AG09309 (cell line): ENCODE data around the gene TNKS2.

ENCODE experiments used
- DNase-seq: peaks from one replicate; pipeline ENCODE4 v3.0.0-alpha.2; 2010; ENCODE audit warnings: low read depth
- H3K4me3 ChIP-seq: 2 replicates; pipeline ENCODE4 v1.5.1; 2011; ENCODE audit warnings: mild to moderate bottlenecking, low read depth, low read length, moderate library complexity; ENCODE audit not compliant: control insufficient read depth
- CTCF ChIP-seq: IDR thresholded peaks from 2 replicates; pipeline ENCODE4 v1.5.1; 2011; ENCODE audit warnings: mild to moderate bottlenecking, low read depth, low read length, inconsistent platforms; ENCODE audit not compliant: insufficient read depth, control insufficient read depth; ENCODE audit errors: missing control alignments

TNKS2 gene

GRCh38 chr10:91820144-91820543, 21.9 kb downstream of the TNKS2 start:
- DNase-seq, result no peak
- no peak overlapping the region for H3K4me3 ChIP-seq
- TF ChIP-seq CTCF, result no peak

GRCh38 chr10:91824076-91824475, 25.9 kb downstream of the TNKS2 start:
- H3K4me3 ChIP-seq, result no peak overlapping the region
- no peak for TF ChIP-seq CTCF
- DNase-seq, result no peak

DNA sequence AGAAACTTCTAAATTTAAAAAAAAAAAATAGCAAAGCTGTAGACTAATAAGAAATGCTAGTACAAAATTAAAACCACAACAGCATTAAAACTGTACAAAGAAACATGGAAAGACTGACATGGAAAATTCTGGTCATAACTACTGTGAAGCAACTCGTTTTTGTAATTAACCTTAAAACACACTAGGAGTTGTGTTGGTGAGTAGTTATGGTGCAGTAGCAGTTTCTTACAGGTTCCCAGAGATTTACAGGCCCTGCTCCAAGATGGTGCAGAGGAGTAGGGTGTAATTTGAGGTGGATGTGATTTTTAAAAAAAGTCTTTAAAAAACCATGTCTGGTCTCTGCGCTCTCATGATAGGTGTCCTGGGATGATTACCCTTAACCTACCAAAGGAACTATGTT, 31.0 kb downstream of the TNKS2 start:
- TF ChIP-seq CTCF, result no peak
- DNase-seq, result no peak
- H3K4me3 ChIP-seq, result no peak overlapping the region

DNA sequence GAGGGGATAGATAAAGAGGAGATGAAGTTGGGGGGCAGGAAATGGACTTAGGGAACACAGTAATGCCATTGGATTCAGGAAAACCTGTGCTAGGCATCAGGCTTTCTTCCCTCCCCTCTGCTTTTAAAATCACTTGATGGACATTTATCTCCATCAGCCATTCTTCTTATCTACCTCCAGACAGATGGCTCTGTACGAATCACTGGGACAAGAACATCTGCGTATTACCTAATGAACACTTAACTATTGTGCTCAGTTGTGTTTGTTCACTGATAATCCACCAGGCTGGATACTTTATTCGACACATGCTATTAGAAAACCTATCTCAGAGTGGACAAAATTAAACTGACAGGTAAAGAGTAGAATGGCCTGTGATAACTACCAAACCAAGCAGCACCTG, 40.0 kb downstream of the TNKS2 start:
- TF ChIP-seq CTCF, result no peak
- no peak for DNase-seq

DNA sequence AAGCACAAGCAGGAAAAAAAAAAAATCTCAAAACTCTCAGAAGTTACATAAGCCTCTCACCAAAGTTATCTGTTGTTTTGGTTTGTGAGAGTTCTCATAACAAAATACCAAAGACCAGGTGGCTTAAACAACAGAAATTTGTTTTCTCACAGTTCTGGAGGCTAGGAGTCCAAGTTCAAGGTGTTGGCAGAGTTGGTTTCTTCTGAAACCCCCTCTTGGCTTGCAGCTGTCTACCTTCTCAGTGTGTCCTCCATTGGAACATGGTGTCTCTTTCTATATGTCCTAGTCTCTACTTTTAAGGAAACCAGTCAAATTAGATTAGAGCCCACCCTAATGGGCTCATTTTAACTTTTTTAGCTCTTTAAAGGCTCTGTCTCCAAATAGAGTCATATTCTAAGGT, 44.9 kb downstream of the TNKS2 start:
- DNase-seq, result no peak
- no peak overlapping the region for H3K4me3 ChIP-seq
- no peak for TF ChIP-seq CTCF

More for the DNA sequence above, 40.0 kb downstream of the TNKS2 start:
- H3K4me3 ChIP-seq, result no peak overlapping the region

- H3K4me3 ChIP-seq, result no peak overlapping the region
- DNase-seq, result no peak
- TF ChIP-seq CTCF, result peak; percentile 31
Measured at GRCh38 chr10:91856637-91857036, 58.4 kb downstream of the TNKS2 start.

DNA sequence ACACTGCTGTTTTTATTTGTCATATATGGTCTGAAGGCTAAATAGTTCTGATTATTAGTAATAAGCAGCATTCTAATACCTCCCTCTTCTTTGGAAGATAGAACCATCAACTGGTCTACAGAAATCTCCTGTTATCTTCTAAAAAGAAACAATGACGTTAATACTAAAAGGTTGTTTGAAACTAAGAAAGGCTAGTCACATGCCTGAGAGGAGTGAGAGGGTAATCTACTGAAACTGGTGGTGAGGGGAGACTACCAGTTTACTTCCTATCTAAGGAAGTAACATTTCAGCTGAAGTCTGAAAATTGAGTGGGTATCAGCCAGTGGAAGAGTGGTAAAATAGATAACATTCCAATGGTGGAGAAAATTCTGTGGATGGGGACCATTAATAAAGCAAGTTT, 62.7 kb downstream of the TNKS2 start:
- no peak for TF ChIP-seq CTCF
- no peak for DNase-seq
- H3K4me3 ChIP-seq, result no peak overlapping the region
